Neural crest cell (in vitro differentiated cells): ENCODE measurements around the gene SPEG. TPM values are rescaled to one million over a fixed set of nuclear protein-coding genes. Genes with fewer than 3 reads are reported as not detected.

Experiments used
- DNase-seq: peaks from one replicate; pipeline ENCODE4 v3.0.0; 2021; ENCODE audit warnings: low read depth, mixed read lengths, low spot score
- H3K27ac Mint-ChIP-seq: one replicate; pipeline ENCODE4 v1.8.0; 2021; ENCODE audit warnings: mild to moderate bottlenecking, mixed read lengths; ENCODE audit not compliant: unreplicated experiment
- H3K27me3 Mint-ChIP-seq: 2 replicates; pipeline ENCODE4 v1.8.0; 2021; ENCODE audit warnings: low read depth, mild to moderate bottlenecking, mixed read lengths
- H3K36me3 Mint-ChIP-seq: 2 replicates; pipeline ENCODE4 v1.8.0; 2021; ENCODE audit warnings: low read depth, mild to moderate bottlenecking, mixed read lengths
- H3K4me1 Mint-ChIP-seq: 2 replicates; pipeline ENCODE4 v1.8.0; 2021; ENCODE audit warnings: mixed read lengths
- H3K4me3 Mint-ChIP-seq: one replicate; pipeline ENCODE4 v1.8.0; 2021; ENCODE audit warnings: mild to moderate bottlenecking, mixed read lengths
- H3K9me3 Mint-ChIP-seq: 2 replicates; pipeline ENCODE4 v1.8.0; 2021; ENCODE audit warnings: mixed read lengths
- total RNA-seq: library from RNA; stranded (reverse); gene quantifications from 2 replicates; pipeline ENCODE4 v1.2.1, GENCODE V29; 2021
- TF ChIP-seq, protein P1 (sequence below): fragments of 200-600 bp; sonication (generic); conservative IDR thresholded peaks from 2 replicates; pipeline ENCODE4 v1.5.0; 2021; ENCODE audit warnings: antibody characterized with exemption, mild to moderate bottlenecking

Gene SPEG
- total RNA-seq, 1 donor from 2014 or later = 13.4 TPM

DNA sequence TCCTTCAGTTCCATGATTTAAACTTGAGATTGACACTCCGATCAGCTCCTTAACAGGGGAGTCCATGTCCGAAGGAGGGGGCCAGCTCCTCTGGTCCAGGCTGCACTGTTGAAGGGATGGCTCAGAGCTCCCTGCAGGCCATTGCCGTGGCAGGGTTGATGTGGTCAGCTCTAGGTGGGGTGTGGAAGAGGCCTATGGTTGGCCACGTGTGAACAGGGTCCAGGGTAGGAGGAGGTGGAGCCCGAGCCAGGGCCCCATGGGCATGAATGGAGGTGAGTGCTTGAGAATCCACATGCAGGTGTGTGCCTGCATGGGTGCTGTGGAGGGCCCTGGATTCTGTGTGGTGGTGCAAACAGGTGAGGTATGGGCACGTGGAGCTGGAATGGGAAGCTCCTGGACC is 1.1 kb downstream of the SPEG start:
- Mint-ChIP-seq H3K4me1 (peaks cover 5% of the 10 kb centered on the region), H3K36me3 (no peaks in the 10 kb centered on the region), H3K27me3 (peaks cover 41% of the 10 kb centered on the region), H3K4me3 (no peak overlapping the region), H3K27ac (no peak overlapping the region), H3K9me3 (no peaks in the 10 kb centered on the region)
- TF ChIP-seq, protein P1, sequence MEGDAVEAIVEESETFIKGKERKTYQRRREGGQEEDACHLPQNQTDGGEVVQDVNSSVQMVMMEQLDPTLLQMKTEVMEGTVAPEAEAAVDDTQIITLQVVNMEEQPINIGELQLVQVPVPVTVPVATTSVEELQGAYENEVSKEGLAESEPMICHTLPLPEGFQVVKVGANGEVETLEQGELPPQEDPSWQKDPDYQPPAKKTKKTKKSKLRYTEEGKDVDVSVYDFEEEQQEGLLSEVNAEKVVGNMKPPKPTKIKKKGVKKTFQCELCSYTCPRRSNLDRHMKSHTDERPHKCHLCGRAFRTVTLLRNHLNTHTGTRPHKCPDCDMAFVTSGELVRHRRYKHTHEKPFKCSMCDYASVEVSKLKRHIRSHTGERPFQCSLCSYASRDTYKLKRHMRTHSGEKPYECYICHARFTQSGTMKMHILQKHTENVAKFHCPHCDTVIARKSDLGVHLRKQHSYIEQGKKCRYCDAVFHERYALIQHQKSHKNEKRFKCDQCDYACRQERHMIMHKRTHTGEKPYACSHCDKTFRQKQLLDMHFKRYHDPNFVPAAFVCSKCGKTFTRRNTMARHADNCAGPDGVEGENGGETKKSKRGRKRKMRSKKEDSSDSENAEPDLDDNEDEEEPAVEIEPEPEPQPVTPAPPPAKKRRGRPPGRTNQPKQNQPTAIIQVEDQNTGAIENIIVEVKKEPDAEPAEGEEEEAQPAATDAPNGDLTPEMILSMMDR = no peak
- DNase-seq = no peak

GRCh38 chr2:219436491-219436890 is 1.8 kb downstream of the SPEG start:
- TF ChIP-seq, protein P1 = no peak
- H3K27me3 Mint-ChIP-seq = peaks cover 48% of the 10 kb centered on the region
- no peak for DNase-seq
- no peaks in the 10 kb centered on the region for H3K9me3 Mint-ChIP-seq
- no peak overlapping the region for H3K4me3 Mint-ChIP-seq
- H3K36me3 Mint-ChIP-seq = no peaks in the 10 kb centered on the region
- peaks cover 13% of the 10 kb centered on the region for H3K4me1 Mint-ChIP-seq
- H3K27ac Mint-ChIP-seq = no peak overlapping the region

GRCh38 chr2:219437141-219437540 is 2.5 kb downstream of the SPEG start:
- H3K36me3 Mint-ChIP-seq = no peaks in the 10 kb centered on the region
- H3K27ac Mint-ChIP-seq = no peak overlapping the region
- no peak overlapping the region for H3K4me3 Mint-ChIP-seq
- peaks cover 44% of the 10 kb centered on the region for H3K27me3 Mint-ChIP-seq
- H3K9me3 Mint-ChIP-seq = no peaks in the 10 kb centered on the region
- DNase-seq = no peak
- TF ChIP-seq, protein P1 = no peak
- H3K4me1 Mint-ChIP-seq = peaks cover 13% of the 10 kb centered on the region

- H3K9me3 Mint-ChIP-seq = no peaks in the 10 kb centered on the region
- DNase-seq = no peak
- H3K27ac Mint-ChIP-seq = no peak overlapping the region
- no peaks in the 10 kb centered on the region for H3K36me3 Mint-ChIP-seq
- peaks cover 13% of the 10 kb centered on the region for H3K4me1 Mint-ChIP-seq
- H3K27me3 Mint-ChIP-seq = peaks cover 47% of the 10 kb centered on the region
- no peak overlapping the region for H3K4me3 Mint-ChIP-seq
- TF ChIP-seq, protein P1 = no peak
These were observed 3.1 kb downstream of the SPEG start for GRCh38 chr2:219437690-219438206.

DNA sequence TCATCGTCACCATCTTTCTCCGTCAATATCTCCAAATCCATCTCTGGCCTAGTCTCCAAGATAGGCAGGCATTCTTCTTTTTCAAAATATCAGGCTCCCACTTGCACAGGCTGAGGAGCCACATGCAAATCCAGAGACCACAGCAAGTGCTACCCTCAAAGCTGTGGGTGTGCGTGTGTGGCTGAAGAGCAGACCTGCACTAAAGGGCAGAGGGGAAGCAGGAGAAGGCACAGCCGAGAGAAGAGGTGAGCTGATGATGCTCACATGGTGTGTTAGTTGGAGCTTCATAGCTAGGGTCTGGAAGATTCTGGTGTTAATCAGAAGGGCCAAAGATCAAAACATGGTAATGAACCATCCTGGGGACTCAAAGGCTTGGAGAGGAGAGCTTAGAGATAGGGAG is 3.8 kb downstream of the SPEG start:
- TF ChIP-seq, protein P1 = no peak
- peaks cover 13% of the 10 kb centered on the region for H3K4me1 Mint-ChIP-seq
- peaks cover 47% of the 10 kb centered on the region for H3K27me3 Mint-ChIP-seq
- no peak overlapping the region for H3K27ac Mint-ChIP-seq
- DNase-seq = no peak
- H3K36me3 Mint-ChIP-seq = no peaks in the 10 kb centered on the region
- no peak overlapping the region for H3K4me3 Mint-ChIP-seq
- no peaks in the 10 kb centered on the region for H3K9me3 Mint-ChIP-seq

GRCh38 chr2:219439506-219439905 is 4.9 kb downstream of the SPEG start:
- Mint-ChIP-seq H3K9me3 (no peaks in the 10 kb centered on the region), H3K4me1 (peaks cover 9% of the 10 kb centered on the region)
- TF ChIP-seq, protein P1 = no peak

More at GRCh38 chr2:219439506-219439905, 4.9 kb downstream of the SPEG start:
- DNase-seq = no peak
- Mint-ChIP-seq H3K27ac (no peak overlapping the region), H3K4me3 (no peak overlapping the region), H3K36me3 (no peaks in the 10 kb centered on the region), H3K27me3 (peaks cover 47% of the 10 kb centered on the region)
